ENCODE results near the gene KIF27. TPM values are rescaled to one million over a fixed set of nuclear protein-coding genes. Genes with fewer than 3 reads are reported as not detected.
A peak's percentile ranks its signal among the peaks of the same experiment; 100 is the strongest.
"Not testable (repeated sequence)": the region's sequence is repeated elsewhere in the genome, so short reads cannot be mapped to it uniquely, and the experiment has no call there.

The KIF27 gene
- total RNA-seq, 4 donors from 2014 or later: 0.75 to 5.2 (median 3.6) TPM

- no peak overlapping the region for H3K4me3 ChIP-seq
- intact Hi-C loops (cut with DNase I; ENCODE audit: low total_unique reads) (no loop called here), in situ Hi-C loops (cut with MboI; ENCODE audit: low pct_ligation_motif_present in 1 of 4, low pct_unique_long_range_greater_than_20kb in 1 of 4, low sequenced_read_pairs in 3 of 4) (loop anchor here in 1 of 4 donors (25.0 kb wide), 1 partner anchor 1978 kb away; the partner anchor contains the start of gene NAA35)
- H3K4me1 ChIP-seq: peaks cover 4 to 23% (median 10%) of the 10 kb centered on the region in 4 donors
- no peaks in the 10 kb centered on the region for H3K27me3 ChIP-seq
- H3K27ac ChIP-seq: peak overlapping the region in 1 of 4 donors; percentile 31
- H3K9me3 ChIP-seq: no peaks in the 10 kb centered on the region
- no peaks in the 10 kb centered on the region for H3K36me3 ChIP-seq
- TF ChIP-seq EP300 (IDR thresholded peaks at IDR 0.05; ENCODE audit: low read depth) (no peak), POLR2AphosphoS5 (IDR thresholded peaks at IDR 0.05) (peak in 1 of 3 donors; percentile 18), CTCF (IDR thresholded peaks at IDR 0.05) (no peak), POLR2A (IDR thresholded peaks at IDR 0.05) (no peak)
- no peak for DNase-seq
- 70 to 78% methylated on average over 4 of the region's 4 CpGs for WGBS, 2 donors (ENCODE audit: low coverage in 1 of 2)
Observed at GRCh38 chr9:83959061-83959460, 37.8 kb upstream of the KIF27 start.

- in situ Hi-C loops (cut with MboI; ENCODE audit: low pct_ligation_motif_present in 1 of 4, low pct_unique_long_range_greater_than_20kb in 1 of 4, low sequenced_read_pairs in 3 of 4) (loop anchor here in 1 of 4 donors (25.0 kb wide), 1 partner anchor 1980 kb away; the partner anchor contains the start of gene NAA35), intact Hi-C loops (cut with DNase I; ENCODE audit: low total_unique reads) (no loop called here)
- Histone ChIP-seq H3K27me3 (no peaks in the 10 kb centered on the region), H3K27ac (peak overlapping the region; percentile 89 to 93 (median 90)), H3K4me3 (peak overlapping the region; percentile 58 to 79 (median 66)), H3K36me3 (no peaks in the 10 kb centered on the region), H3K9me3 (no peaks in the 10 kb centered on the region), H3K4me1 (peaks cover 4 to 23% (median 8%) of the 10 kb centered on the region in 4 donors)
- TF ChIP-seq EP300 (IDR thresholded peaks at IDR 0.05; ENCODE audit: low read depth) (no peak), POLR2A (IDR thresholded peaks at IDR 0.05) (no peak), POLR2AphosphoS5 (IDR thresholded peaks at IDR 0.05) (no peak), CTCF (IDR thresholded peaks at IDR 0.05) (no peak)
- DNase-seq: peak; percentile 35
- 55 to 80% methylated on average over 4 of the region's 4 CpGs for WGBS, 2 donors (ENCODE audit: low coverage in 1 of 2)
Observed at GRCh38 chr9:83957248-83957513, 35.9 kb upstream of the KIF27 start.

- Histone ChIP-seq H3K36me3 (no peaks in the 10 kb centered on the region), H3K4me3 (peak overlapping the region; percentile 58 to 79 (median 66)), H3K27ac (peak overlapping the region; percentile 89 to 93 (median 90)), H3K9me3 (no peaks in the 10 kb centered on the region), H3K4me1 (peaks cover 4 to 23% (median 8%) of the 10 kb centered on the region in 4 donors), H3K27me3 (no peaks in the 10 kb centered on the region)
- intact Hi-C loops (cut with DNase I; ENCODE audit: low total_unique reads) (no loop called here), in situ Hi-C loops (cut with MboI; ENCODE audit: low pct_ligation_motif_present in 1 of 4, low pct_unique_long_range_greater_than_20kb in 1 of 4, low sequenced_read_pairs in 3 of 4) (loop anchor here in 1 of 4 donors (25.0 kb wide), 1 partner anchor 1981 kb away; the partner anchor contains the start of gene NAA35)
- WGBS, 2 donors (ENCODE audit: low coverage in 1 of 2): 3 to 4% methylated on average over 6 to 55 of the region's 57 CpGs
- DNase-seq: peak; percentile 91
- TF ChIP-seq POLR2A (IDR thresholded peaks at IDR 0.05) (peak; percentile 67), CTCF (IDR thresholded peaks at IDR 0.05) (no peak), POLR2AphosphoS5 (IDR thresholded peaks at IDR 0.05) (peak; percentile 21 to 80 (median 67))
Observed at GRCh38 chr9:83956436-83957247, 35.4 kb upstream of the KIF27 start.

- no peaks in the 10 kb centered on the region for H3K36me3 ChIP-seq
- in situ Hi-C loops (cut with MboI; ENCODE audit: low pct_ligation_motif_present in 1 of 4, low pct_unique_long_range_greater_than_20kb in 1 of 4, low sequenced_read_pairs in 3 of 4) (loop anchor here in 1 of 4 donors (25.0 kb wide), 1 partner anchor 1981 kb away; the partner anchor contains the start of gene NAA35), intact Hi-C loops (cut with DNase I; ENCODE audit: low total_unique reads) (no loop called here)
- TF ChIP-seq EP300 (IDR thresholded peaks at IDR 0.05; ENCODE audit: low read depth): no peak
- TF ChIP-seq POLR2AphosphoS5 (IDR thresholded peaks at IDR 0.05): no peak
- no peak for TF ChIP-seq CTCF (IDR thresholded peaks at IDR 0.05)
- no peak for TF ChIP-seq POLR2A (IDR thresholded peaks at IDR 0.05)
- H3K9me3 ChIP-seq: no peaks in the 10 kb centered on the region
- no peaks in the 10 kb centered on the region for H3K27me3 ChIP-seq
- peak overlapping the region; percentile 58 to 79 (median 66) for H3K4me3 ChIP-seq
- WGBS, 2 donors (ENCODE audit: low coverage in 1 of 2): 36 to 38% methylated on average over 4 to 23 of the region's 23 CpGs
- peaks cover 4 to 23% (median 8%) of the 10 kb centered on the region in 4 donors for H3K4me1 ChIP-seq
- no peak for DNase-seq
- H3K27ac ChIP-seq: peak overlapping the region; percentile 89 to 93 (median 90)
Observed at GRCh38 chr9:83956086-83956435, 34.8 kb upstream of the KIF27 start.

- H3K9me3 ChIP-seq; DNase-seq; H3K27ac ChIP-seq; H3K4me3 ChIP-seq; H3K4me1 ChIP-seq; H3K36me3 ChIP-seq; H3K27me3 ChIP-seq; intact Hi-C loops (cut with DNase I; ENCODE audit: low total_unique reads): not testable (repeated sequence)
- 95% methylated on average over 22 of the region's 39 CpGs; no CpG with 5 or more reads in 1 of the 2 donors for WGBS, 2 donors (ENCODE audit: low coverage in 1 of 2)
- in situ Hi-C loops (cut with MboI; ENCODE audit: low pct_ligation_motif_present in 1 of 4, low pct_unique_long_range_greater_than_20kb in 1 of 4, low sequenced_read_pairs in 3 of 4): loop anchor here in 2 of 4 donors (25.0 kb wide), 1 partner anchor 214 kb away; no protein-coding TSS in a partner anchor
Observed at GRCh38 chr9:83948096-83948495, 26.9 kb upstream of the KIF27 start.
